ENCODE results near the gene SLC25A3. TPM values are rescaled to one million over a fixed set of nuclear protein-coding genes. Genes with fewer than 3 reads are reported as not detected.
"Not testable (repeated sequence)": the region's sequence is repeated elsewhere in the genome, so short reads cannot be mapped to it uniquely, and the experiment has no call there.

Gene SLC25A3
- total and polyA plus RNA-seq, 2 experiments from 2014 or later = 472 to 941 TPM

GRCh38 chr12:98595243-98595988, 1.9 kb downstream of the SLC25A3 start:
- Histone ChIP-seq H3K4me3 (peak overlapping the region; percentile 97), H3F3A (ENCODE audit: insufficient read depth) (peaks cover 54% of the 10 kb centered on the region), H3K9me3 (ENCODE audit: low read depth) (no peaks in the 10 kb centered on the region), H3K27me3 (replicated peaks; ENCODE audit: insufficient read depth) (no peaks in the 10 kb centered on the region), H3K4me2 (ENCODE audit: unreplicated experiment) (peak overlapping the region; percentile 93), H3K9ac (peak overlapping the region; percentile 98), H3K4me1 (ENCODE audit: insufficient read depth) (peaks cover 15% of the 10 kb centered on the region; the same call in 1 of the 2 replicates), H3K27ac (peak overlapping the region; percentile 86), H4K20me1 (ENCODE audit: insufficient read depth) (peaks cover 18% of the 10 kb centered on the region; the same call in 1 of the 2 replicates), H3K79me2 (ENCODE audit: insufficient read depth) (peaks cover 69% of the 10 kb centered on the region), H3K36me3 (ENCODE audit: low read depth) (peaks cover 51% of the 10 kb centered on the region), H2AFZ (no peak overlapping the region), H3K9me2 (ENCODE audit: insufficient read depth) (no peaks in the 10 kb centered on the region)
- peak; percentile 75 for DNase-seq
- no peak for TF ChIP-seq EZH2 (IDR thresholded peaks at IDR 0.05; ENCODE audit: insufficient read depth, poor library complexity, severe bottlenecking)
- TF ChIP-seq EZH2phosphoT487 (IDR thresholded peaks at IDR 0.05; ENCODE audit: insufficient read depth, low read depth) = no peak
- in situ Hi-C loops (cut with MboI) = no loop called here
- 28 to 42% methylated on average over 3 of the region's 3 CpGs for WGBS, 2 experiments (ENCODE audit: low coverage in 1 of 2, low lambda C conversion rate in 2 of 2, missing lambda C conversion rate in 2 of 2)

- H4K20me1 ChIP-seq (ENCODE audit: insufficient read depth) = peaks cover 18% of the 10 kb centered on the region; the same call in 1 of the 2 replicates
- H3K36me3 ChIP-seq (ENCODE audit: low read depth) = peaks cover 70% of the 10 kb centered on the region
- in situ Hi-C loops (cut with MboI); DNase-seq; H3K9me3 ChIP-seq (ENCODE audit: low read depth); H3K27me3 ChIP-seq (replicated peaks; ENCODE audit: insufficient read depth); H3K9ac ChIP-seq; H2AFZ ChIP-seq; H3K9me2 ChIP-seq (ENCODE audit: insufficient read depth); H3K27ac ChIP-seq; H3K4me3 ChIP-seq: not testable (repeated sequence)
- peaks cover 68% of the 10 kb centered on the region for H3F3A ChIP-seq (ENCODE audit: insufficient read depth)
- peak overlapping the region; percentile 93 for H3K4me2 ChIP-seq (ENCODE audit: unreplicated experiment)
- H3K79me2 ChIP-seq (ENCODE audit: insufficient read depth) = peaks cover 80% of the 10 kb centered on the region
- 61 to 72% methylated on average over 5 of the region's 5 CpGs for WGBS, 2 experiments (ENCODE audit: low coverage in 1 of 2, low lambda C conversion rate in 2 of 2, missing lambda C conversion rate in 2 of 2)
- peaks cover 15% of the 10 kb centered on the region; the same call in 1 of the 2 replicates for H3K4me1 ChIP-seq (ENCODE audit: insufficient read depth)
Observed at GRCh38 chr12:98597313-98597712, 3.8 kb downstream of the SLC25A3 start.

DNA sequence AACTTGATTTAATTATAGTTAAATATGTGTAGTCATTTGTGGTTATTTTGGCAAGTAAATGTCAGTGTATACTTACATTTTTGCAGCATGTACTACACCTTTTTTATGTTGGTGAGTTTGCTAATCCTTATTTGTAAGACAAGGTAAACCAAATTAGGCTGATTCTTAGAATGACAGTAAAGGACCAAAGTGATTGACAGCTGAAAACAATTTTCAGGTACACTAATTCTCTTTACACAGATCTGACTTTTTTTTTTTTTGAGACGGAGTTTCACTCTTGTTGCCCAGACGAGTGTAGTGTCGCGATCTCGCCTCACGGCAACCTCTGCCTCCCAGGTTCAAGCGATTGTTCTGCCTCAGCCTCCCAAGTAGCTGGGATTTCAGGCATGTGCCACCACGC, 8.4 kb downstream of the SLC25A3 start:
- Histone ChIP-seq H3K4me3 (no peak overlapping the region), H3K4me2 (ENCODE audit: unreplicated experiment) (no peak overlapping the region), H3K27me3 (replicated peaks; ENCODE audit: insufficient read depth) (no peaks in the 10 kb centered on the region), H2AFZ (no peak overlapping the region), H3K9ac (no peak overlapping the region), H3K27ac (no peak overlapping the region), H3K4me1 (ENCODE audit: insufficient read depth) (no peaks in the 10 kb centered on the region; the same call in 1 of the 2 replicates), H3F3A (ENCODE audit: insufficient read depth) (peaks cover 90% of the 10 kb centered on the region), H3K36me3 (ENCODE audit: low read depth) (peaks cover 75% of the 10 kb centered on the region), H3K9me3 (ENCODE audit: low read depth) (no peaks in the 10 kb centered on the region), H3K9me2 (ENCODE audit: insufficient read depth) (no peaks in the 10 kb centered on the region), H3K79me2 (ENCODE audit: insufficient read depth) (peaks cover 46% of the 10 kb centered on the region), H4K20me1 (ENCODE audit: insufficient read depth) (no peaks in the 10 kb centered on the region)
- TF ChIP-seq EZH2phosphoT487 (IDR thresholded peaks at IDR 0.05; ENCODE audit: insufficient read depth, low read depth) (no peak), EZH2 (IDR thresholded peaks at IDR 0.05; ENCODE audit: insufficient read depth, poor library complexity, severe bottlenecking) (no peak)
- WGBS, 2 experiments (ENCODE audit: low coverage in 1 of 2, low lambda C conversion rate in 2 of 2, missing lambda C conversion rate in 2 of 2) = 96 to 100% methylated on average over 8 of the region's 8 CpGs
- DNase-seq = no peak
- in situ Hi-C loops (cut with MboI) = no loop called here

- in situ Hi-C loops (cut with MboI) = no loop called here
- no peaks in the 10 kb centered on the region for H3K27me3 ChIP-seq (replicated peaks; ENCODE audit: insufficient read depth)
- peaks cover 62% of the 10 kb centered on the region for H3F3A ChIP-seq (ENCODE audit: insufficient read depth)
- H3K9me2 ChIP-seq (ENCODE audit: insufficient read depth) = no peaks in the 10 kb centered on the region
- H4K20me1 ChIP-seq (ENCODE audit: insufficient read depth) = no peaks in the 10 kb centered on the region
- H3K4me3 ChIP-seq = no peak overlapping the region
- H3K4me2 ChIP-seq (ENCODE audit: unreplicated experiment) = no peak overlapping the region
- peak; percentile 17 for DNase-seq
- no peak overlapping the region for H3K9ac ChIP-seq
- TF ChIP-seq EZH2phosphoT487 (IDR thresholded peaks at IDR 0.05; ENCODE audit: insufficient read depth, low read depth) = no peak
- peaks cover 29% of the 10 kb centered on the region for H3K36me3 ChIP-seq (ENCODE audit: low read depth)
- no peaks in the 10 kb centered on the region for H3K4me1 ChIP-seq (ENCODE audit: insufficient read depth)
- no peak overlapping the region for H2AFZ ChIP-seq
- H3K79me2 ChIP-seq (ENCODE audit: insufficient read depth) = peaks cover 2% of the 10 kb centered on the region; the same call in 1 of the 2 replicates
- H3K27ac ChIP-seq = 0 out of 2 replicates have a peak overlapping the region, but pooled peaks have one; percentile 0
- no peaks in the 10 kb centered on the region for H3K9me3 ChIP-seq (ENCODE audit: low read depth)
- WGBS, 2 experiments (ENCODE audit: low coverage in 1 of 2, low lambda C conversion rate in 2 of 2, missing lambda C conversion rate in 2 of 2) = 49 to 64% methylated on average over 2 of the region's 2 CpGs
Observed at GRCh38 chr12:98606359-98606988, 13.0 kb downstream of the SLC25A3 start.
